GM12864 (cell line): Measurements from ENCODE around the gene CCDC54.
"Not testable (repeated sequence)": the region's sequence is repeated elsewhere in the genome, so short reads cannot be mapped to it uniquely, and the experiment has no call there.

Experiments used
- DNase-seq: peaks from one replicate; pipeline ENCODE4 v3.0.0-alpha.2; 2011; ENCODE audit warnings: low read depth
- H3K4me3 ChIP-seq: 2 replicates; pipeline ENCODE4 v1.5.1; 2011; ENCODE audit warnings: mild to moderate bottlenecking, low read depth, low read length, control low read depth
- TF ChIP-seq, protein P1 (sequence below): IDR thresholded peaks from 2 replicates; pipeline ENCODE4 v1.5.1; 2011; ENCODE audit warnings: low read depth, mild to moderate bottlenecking, moderate library complexity, low read length, control low read depth, inconsistent platforms; ENCODE audit errors: missing control alignments

Gene CCDC54

DNA sequence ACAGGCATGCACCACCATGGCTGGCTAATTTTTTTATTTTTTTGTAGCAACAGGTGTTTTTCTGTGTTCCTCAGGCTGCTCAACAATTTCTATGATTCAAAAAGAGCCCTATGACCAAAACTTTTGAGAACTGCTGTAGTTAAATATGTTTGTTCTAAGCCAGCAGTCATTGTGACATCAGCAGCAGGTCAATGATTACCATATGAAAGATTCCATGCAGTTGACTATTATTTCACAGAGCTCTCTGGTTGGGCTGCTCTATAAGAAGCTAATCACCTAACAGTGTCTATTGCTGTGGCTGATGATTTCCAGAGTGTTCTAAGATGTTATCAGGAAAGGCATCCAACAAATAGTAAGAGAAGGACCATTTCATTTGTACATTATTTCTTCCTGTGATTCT lies at the start of gene CCDC54:
Gene CCDC54 (plus strand): TSS at position 289 of the 400 bp plus-strand sequence. CDS start 149 bp downstream, outside the sequence.
- no peak for DNase-seq
- no peak within 1 kb of the TSS for H3K4me3 ChIP-seq
- TF ChIP-seq, protein P1, sequence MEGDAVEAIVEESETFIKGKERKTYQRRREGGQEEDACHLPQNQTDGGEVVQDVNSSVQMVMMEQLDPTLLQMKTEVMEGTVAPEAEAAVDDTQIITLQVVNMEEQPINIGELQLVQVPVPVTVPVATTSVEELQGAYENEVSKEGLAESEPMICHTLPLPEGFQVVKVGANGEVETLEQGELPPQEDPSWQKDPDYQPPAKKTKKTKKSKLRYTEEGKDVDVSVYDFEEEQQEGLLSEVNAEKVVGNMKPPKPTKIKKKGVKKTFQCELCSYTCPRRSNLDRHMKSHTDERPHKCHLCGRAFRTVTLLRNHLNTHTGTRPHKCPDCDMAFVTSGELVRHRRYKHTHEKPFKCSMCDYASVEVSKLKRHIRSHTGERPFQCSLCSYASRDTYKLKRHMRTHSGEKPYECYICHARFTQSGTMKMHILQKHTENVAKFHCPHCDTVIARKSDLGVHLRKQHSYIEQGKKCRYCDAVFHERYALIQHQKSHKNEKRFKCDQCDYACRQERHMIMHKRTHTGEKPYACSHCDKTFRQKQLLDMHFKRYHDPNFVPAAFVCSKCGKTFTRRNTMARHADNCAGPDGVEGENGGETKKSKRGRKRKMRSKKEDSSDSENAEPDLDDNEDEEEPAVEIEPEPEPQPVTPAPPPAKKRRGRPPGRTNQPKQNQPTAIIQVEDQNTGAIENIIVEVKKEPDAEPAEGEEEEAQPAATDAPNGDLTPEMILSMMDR: no peak

DNA sequence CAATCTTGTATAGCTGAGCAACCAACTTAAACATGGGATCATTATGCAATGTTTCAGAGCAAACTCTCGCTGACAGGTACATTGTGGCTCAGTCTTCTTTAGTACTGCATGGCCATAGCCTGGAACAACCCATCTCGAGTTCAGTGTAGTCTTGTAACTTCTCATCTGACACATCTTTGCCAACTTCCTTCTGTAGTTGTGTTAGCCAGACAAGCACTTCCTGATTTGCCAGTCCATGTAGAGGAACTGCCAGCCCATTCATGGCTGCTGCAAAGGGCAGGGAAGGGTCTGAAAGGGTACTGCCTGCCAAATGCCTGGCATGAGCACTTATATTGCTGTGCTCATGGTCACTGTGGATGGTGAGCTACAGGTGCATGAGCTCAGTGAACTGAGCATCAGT lies 49.2 kb upstream of the CCDC54 start:
- no peak overlapping the region for H3K4me3 ChIP-seq
- TF ChIP-seq, protein P1: no peak
- DNase-seq: no peak

DNA sequence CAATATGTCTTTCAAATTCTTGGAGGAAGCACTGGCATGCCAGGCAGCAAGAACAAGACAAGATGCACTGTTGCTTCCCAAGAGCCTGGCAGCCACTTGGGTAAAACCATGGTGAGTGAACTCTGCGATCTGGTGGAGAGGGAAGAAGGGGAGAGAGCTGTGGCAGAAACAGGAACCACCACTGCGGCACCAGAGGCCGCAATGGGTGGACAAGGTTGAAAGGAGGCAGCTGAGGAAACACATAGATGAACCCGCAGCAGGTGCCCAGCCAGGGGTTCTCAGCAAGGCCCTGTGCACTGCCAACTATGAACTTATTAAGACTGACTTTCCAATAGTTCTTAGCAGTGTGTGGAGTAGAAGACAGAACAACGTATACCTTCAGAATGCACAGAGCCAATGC lies 48.2 kb upstream of the CCDC54 start:
- H3K4me3 ChIP-seq: no peak overlapping the region
- TF ChIP-seq, protein P1: no peak
- DNase-seq: no peak

DNA sequence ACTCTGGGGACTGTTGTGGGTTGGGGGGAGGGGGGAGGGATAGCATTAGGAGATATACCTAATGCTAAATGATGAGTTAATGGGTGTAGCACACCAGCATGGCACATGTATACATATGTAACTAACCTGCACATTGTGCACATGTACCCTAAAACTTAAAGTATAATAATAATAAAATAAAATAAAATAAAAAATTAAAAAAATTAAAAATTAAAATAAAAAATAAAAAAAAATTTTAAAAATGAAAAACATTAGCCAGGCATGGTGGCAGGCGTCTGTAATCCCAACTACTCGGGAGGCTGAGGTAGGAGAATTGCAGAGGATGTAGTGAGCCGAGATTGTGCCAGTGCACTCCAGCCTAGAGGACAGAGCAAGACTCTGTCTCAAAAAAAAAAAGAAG lies 37.5 kb upstream of the CCDC54 start:
- H3K4me3 ChIP-seq, DNase-seq: not testable (repeated sequence)

DNA sequence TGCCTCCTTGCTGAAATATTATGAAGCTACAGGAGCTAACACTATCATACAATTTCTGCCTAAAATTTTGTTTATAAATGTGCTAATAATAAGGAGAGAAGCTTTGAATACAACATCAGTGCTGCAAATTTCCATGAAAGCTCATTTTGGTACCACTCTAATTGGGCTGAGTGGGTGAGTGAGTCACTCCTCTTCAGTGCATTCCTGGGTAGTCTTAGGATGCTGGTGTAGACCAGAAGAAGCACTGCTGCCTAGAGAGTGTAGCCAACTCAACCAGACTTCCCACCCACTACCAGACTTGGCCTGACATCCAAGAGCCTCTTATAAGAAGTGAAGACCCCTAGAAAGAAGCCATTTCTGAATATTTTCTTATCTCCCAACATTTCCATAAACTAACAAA lies 32.5 kb upstream of the CCDC54 start:
- no peak overlapping the region for H3K4me3 ChIP-seq
- TF ChIP-seq, protein P1: no peak
- no peak for DNase-seq

DNA sequence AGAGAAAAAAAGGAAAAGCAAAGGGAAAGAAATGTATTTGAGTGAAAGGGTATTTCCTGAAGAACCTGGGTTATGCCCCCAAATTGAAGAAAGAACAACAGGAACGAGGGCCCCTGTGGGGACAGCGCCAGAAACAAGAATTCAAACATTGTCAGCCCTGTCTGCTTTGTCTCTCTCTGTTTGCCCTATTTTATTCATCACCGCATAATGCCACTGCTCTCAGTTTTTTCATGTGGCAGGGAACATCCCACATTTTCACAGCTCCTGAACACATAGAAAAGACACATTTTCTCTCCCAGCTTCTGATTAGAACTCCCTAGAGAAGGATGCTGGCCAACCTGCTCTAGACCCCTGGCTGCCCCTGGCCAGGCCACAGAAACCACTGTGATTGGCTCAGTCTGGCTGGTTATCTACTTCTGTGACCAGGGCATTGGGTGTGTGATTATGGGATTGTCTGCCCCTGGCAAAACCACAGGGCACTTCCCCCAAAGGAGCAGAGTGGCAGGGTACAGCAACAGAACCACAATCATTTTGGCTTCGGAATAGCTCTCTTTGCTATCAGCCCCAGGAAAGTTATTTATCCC lies 31.3 kb upstream of the CCDC54 start:
- H3K4me3 ChIP-seq: no peak overlapping the region
- no peak for DNase-seq
- TF ChIP-seq, protein P1: no peak

DNA sequence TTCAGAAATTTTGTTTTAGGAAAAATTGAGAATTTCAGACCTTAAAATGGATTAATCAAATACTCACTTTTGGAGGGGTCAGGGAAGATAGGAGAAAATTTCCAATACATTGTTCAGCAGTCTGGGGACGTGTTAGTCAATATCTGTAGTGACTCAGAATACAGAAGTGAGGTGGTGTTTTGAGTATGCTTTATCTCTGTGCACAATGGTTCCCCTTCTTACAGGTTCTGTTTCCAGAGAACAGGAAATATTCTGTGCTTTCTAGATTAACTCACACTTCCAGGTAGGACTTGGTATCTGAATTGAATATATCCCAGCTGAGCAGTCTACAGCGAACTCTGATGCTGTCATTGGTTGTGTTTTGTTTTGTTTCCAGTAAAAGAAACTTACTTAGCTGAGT lies 30.7 kb upstream of the CCDC54 start:
- TF ChIP-seq, protein P1: no peak
- DNase-seq: no peak
- no peak overlapping the region for H3K4me3 ChIP-seq
